Liver (tissue), 2 donors: Measurements from ENCODE around the gene GRIN1.

Experiments
- TF ChIP-seq, protein P1 (sequence below): fragments of 150-350 bp; IDR thresholded peaks from 2 replicates; pipeline ENCODE4 v1.5.1; 2017; ENCODE audit warnings: improper control_type of control experiment, low read depth, low read length; ENCODE audit not compliant: missing input control
- TF ChIP-seq, protein P2 (sequence below): IDR thresholded peaks from 2 replicates; pipeline ENCODE4 v1.6.1; 2016; ENCODE audit warnings: antibody characterized with exemption
- donor health status: healthy.

DNA sequence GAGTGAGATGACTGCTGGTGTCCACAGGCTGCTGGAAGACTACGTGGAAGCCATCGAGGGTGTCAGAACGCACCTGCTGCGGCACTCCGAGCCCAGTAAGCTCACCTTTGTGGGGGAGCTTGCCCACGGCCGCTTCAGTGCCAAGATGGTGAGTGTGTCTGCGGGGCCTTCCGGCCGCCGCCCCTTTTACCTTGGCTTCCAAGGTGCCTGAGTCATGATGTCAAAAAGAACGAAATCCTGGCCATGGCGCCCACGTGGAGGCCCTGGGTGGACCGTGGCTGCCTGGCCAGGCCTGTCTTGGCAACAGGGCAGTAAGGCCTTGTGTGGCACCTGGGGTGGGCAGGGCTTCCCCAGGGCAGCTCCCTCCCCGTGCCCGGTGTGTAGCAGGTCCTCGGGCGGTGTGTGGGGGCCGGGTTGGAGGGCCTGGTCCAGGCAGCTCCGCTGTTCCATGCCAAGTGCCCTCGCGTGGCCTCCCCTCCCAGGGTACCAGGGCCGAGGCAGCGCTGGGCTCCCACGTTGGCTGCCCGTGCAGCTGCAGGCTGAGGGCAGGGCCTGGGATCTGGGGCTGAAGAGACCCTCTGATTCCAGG, 32.2 kb upstream of the GRIN1 start:
- TF ChIP-seq, protein P1, sequence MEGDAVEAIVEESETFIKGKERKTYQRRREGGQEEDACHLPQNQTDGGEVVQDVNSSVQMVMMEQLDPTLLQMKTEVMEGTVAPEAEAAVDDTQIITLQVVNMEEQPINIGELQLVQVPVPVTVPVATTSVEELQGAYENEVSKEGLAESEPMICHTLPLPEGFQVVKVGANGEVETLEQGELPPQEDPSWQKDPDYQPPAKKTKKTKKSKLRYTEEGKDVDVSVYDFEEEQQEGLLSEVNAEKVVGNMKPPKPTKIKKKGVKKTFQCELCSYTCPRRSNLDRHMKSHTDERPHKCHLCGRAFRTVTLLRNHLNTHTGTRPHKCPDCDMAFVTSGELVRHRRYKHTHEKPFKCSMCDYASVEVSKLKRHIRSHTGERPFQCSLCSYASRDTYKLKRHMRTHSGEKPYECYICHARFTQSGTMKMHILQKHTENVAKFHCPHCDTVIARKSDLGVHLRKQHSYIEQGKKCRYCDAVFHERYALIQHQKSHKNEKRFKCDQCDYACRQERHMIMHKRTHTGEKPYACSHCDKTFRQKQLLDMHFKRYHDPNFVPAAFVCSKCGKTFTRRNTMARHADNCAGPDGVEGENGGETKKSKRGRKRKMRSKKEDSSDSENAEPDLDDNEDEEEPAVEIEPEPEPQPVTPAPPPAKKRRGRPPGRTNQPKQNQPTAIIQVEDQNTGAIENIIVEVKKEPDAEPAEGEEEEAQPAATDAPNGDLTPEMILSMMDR, result no peak
- TF ChIP-seq, protein P2, sequence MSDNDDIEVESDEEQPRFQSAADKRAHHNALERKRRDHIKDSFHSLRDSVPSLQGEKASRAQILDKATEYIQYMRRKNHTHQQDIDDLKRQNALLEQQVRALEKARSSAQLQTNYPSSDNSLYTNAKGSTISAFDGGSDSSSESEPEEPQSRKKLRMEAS, result no peak
